ENCODE measurements around the gene SYT8.
A peak's percentile ranks its signal among the peaks of the same experiment; 100 is the strongest.
"Not testable (repeated sequence)": the region's sequence is repeated elsewhere in the genome, so short reads cannot be mapped to it uniquely, and the experiment has no call there.

SYT8 gene

DNA sequence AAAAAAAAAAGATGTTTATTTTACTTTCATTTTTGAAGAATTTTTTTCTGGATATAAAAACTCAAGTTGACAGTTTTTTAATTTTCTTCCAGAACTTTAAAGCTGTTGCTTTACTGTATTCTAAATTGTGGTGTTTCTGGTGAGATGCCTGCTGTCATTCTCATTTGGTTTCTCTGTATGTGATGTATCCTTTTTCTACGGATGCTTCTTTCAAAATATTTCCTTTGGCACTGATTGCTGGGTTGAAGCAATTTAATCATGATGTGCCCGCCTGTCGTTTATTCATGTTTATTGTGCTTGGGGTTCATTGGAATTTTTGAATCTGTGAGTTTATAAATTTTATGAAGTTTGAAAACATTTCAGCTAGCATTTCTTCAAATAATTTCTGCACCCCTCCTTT, 41.7 kb upstream of the SYT8 start:
- Histone ChIP-seq H3K36me3 (no peaks in the 10 kb centered on the region), H3K9me3 (no peaks in the 10 kb centered on the region), H3K27me3 (no peaks in the 10 kb centered on the region), H3K4me3 (ENCODE audit: low read depth in 1 of 2, low read length in 1 of 2) (peak overlapping the region in 1 of 2 experiments; percentile 36), H3K27ac (peak overlapping the region; percentile 76), H3K4me1 (ENCODE audit: control insufficient read depth in 1 of 2, insufficient read depth in 1 of 2, low read depth in 1 of 2, low read length in 1 of 2) (peaks cover 16 to 18% of the 10 kb centered on the region in 2 experiments)
- TF ChIP-seq, protein P1, sequence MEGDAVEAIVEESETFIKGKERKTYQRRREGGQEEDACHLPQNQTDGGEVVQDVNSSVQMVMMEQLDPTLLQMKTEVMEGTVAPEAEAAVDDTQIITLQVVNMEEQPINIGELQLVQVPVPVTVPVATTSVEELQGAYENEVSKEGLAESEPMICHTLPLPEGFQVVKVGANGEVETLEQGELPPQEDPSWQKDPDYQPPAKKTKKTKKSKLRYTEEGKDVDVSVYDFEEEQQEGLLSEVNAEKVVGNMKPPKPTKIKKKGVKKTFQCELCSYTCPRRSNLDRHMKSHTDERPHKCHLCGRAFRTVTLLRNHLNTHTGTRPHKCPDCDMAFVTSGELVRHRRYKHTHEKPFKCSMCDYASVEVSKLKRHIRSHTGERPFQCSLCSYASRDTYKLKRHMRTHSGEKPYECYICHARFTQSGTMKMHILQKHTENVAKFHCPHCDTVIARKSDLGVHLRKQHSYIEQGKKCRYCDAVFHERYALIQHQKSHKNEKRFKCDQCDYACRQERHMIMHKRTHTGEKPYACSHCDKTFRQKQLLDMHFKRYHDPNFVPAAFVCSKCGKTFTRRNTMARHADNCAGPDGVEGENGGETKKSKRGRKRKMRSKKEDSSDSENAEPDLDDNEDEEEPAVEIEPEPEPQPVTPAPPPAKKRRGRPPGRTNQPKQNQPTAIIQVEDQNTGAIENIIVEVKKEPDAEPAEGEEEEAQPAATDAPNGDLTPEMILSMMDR (IDR thresholded peaks at IDR 0.05): no peak

GRCh38 chr11:1796413-1797011, 38.3 kb upstream of the SYT8 start:
- Histone ChIP-seq H3K36me3 (no peaks in the 10 kb centered on the region), H3K4me3 (ENCODE audit: low read depth in 1 of 2, low read length in 1 of 2) (no peak overlapping the region), H3K9me3 (no peaks in the 10 kb centered on the region), H3K27me3 (no peaks in the 10 kb centered on the region), H3K27ac (no peak overlapping the region), H3K4me1 (ENCODE audit: control insufficient read depth in 1 of 2, insufficient read depth in 1 of 2, low read depth in 1 of 2, low read length in 1 of 2) (peaks cover 16 to 18% of the 10 kb centered on the region in 2 experiments)
- TF ChIP-seq, protein P1 (IDR thresholded peaks at IDR 0.05): no peak

DNA sequence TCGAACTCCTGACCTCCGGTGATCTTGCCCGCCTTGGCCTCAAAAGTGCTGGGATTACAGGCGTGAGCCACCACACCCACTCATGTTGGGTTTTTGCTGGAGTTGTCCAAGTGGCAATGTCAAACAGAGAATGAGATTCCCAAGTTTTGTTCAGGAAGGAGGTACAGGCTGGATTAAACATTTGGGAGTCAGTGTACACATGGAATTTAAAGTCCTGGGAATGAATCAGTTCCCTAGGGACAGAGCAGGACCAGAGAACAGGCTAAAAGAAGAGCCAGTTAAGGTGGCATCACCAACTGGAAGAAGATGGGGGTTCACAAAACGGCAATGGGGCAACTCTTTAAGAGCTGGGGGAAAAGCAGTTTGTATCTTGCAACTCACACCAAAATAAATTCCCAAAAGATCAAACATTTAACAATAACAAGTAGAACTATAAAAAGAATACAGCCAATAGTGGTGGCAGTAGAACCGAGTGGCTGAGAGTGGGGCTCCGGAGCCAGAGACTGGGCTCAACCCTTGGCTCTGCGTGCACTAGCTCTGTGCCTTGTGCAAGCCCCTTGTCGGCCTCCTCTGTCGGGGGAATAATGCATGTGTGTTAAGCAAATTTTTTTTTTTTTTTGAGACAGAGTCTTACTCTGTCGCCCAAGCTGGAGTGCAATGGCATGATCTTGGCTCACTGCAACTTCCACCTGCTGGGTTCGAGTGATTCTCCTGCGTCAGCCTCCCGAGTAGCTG, 37.2 kb upstream of the SYT8 start:
- peaks cover 7 to 9% of the 10 kb centered on the region in 2 experiments for H3K4me1 ChIP-seq (ENCODE audit: control insufficient read depth in 1 of 2, insufficient read depth in 1 of 2, low read depth in 1 of 2, low read length in 1 of 2)
- H3K4me3 ChIP-seq (ENCODE audit: low read depth in 1 of 2, low read length in 1 of 2): no peak overlapping the region
- no peaks in the 10 kb centered on the region for H3K27me3 ChIP-seq
- H3K27ac ChIP-seq: no peak overlapping the region
- no peaks in the 10 kb centered on the region for H3K9me3 ChIP-seq
- TF ChIP-seq, protein P1 (IDR thresholded peaks at IDR 0.05): no peak
- H3K36me3 ChIP-seq: no peaks in the 10 kb centered on the region

DNA sequence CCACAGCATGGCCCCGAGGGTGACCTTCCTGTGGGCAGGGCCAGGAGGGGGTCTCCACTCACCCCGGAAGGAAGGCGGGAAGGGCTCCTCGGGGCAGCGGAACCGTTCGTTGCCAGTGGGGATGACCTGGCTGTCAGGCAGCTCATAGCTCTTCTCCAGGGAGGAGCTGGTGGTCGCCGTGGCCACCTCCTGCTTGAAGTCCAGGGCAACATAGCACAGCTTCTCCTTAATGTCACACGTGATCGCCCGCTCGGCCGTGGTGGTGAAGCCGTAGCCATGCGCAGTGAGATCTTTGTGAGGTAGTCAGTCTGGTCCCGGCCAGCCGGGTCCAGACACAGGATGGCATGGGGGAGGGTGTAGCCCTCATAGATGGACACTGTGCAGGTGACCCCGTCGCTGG, 31.5 kb upstream of the SYT8 start:
- Histone ChIP-seq H3K36me3 (no peaks in the 10 kb centered on the region), H3K4me3 (ENCODE audit: low read depth in 1 of 2, low read length in 1 of 2) (no peak overlapping the region), H3K27me3 (no peaks in the 10 kb centered on the region), H3K9me3 (no peaks in the 10 kb centered on the region), H3K27ac (no peak overlapping the region), H3K4me1 (ENCODE audit: control insufficient read depth in 1 of 2, insufficient read depth in 1 of 2, low read depth in 1 of 2, low read length in 1 of 2) (peaks cover 23 to 27% of the 10 kb centered on the region in 2 experiments)
- TF ChIP-seq, protein P1 (IDR thresholded peaks at IDR 0.05): no peak

- not testable (repeated sequence) for H3K27ac ChIP-seq; H3K4me3 ChIP-seq (ENCODE audit: low read depth in 1 of 2, low read length in 1 of 2); H3K27me3 ChIP-seq; H3K9me3 ChIP-seq; H3K36me3 ChIP-seq
- peaks cover 29 to 32% of the 10 kb centered on the region in 2 experiments for H3K4me1 ChIP-seq (ENCODE audit: control insufficient read depth in 1 of 2, insufficient read depth in 1 of 2, low read depth in 1 of 2, low read length in 1 of 2)
Observed at GRCh38 chr11:1803835-1804519, 30.8 kb upstream of the SYT8 start.

DNA sequence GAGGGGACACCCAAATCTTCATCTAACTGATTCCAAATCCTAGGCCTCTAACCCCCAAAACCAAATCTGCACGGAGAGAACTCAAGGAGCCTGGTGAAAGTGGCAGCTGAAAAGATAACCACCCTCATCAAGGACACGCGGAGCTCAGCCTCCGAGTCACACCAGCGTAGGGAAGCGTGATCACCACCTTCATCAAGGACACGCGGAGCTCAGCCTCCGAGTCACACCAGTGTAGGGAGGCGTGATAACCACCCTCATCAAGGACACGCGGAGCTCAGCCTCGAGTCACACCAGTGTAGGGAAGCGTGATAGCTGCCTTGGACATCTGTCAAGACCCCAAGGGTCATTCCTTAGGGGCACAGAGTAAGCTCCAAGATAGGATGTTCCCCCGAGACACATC, 29.3 kb upstream of the SYT8 start:
- Histone ChIP-seq H3K36me3 (no peaks in the 10 kb centered on the region), H3K4me3 (ENCODE audit: low read depth in 1 of 2, low read length in 1 of 2) (no peak overlapping the region), H3K27me3 (no peaks in the 10 kb centered on the region), H3K9me3 (no peaks in the 10 kb centered on the region), H3K4me1 (ENCODE audit: control insufficient read depth in 1 of 2, insufficient read depth in 1 of 2, low read depth in 1 of 2, low read length in 1 of 2) (peaks cover 43 to 46% of the 10 kb centered on the region in 2 experiments), H3K27ac (no peak overlapping the region)
- TF ChIP-seq, protein P1 (IDR thresholded peaks at IDR 0.05): no peak
